ENCODE measurements around the gene FAM174A. TPM values are rescaled to one million over a fixed set of nuclear protein-coding genes. Genes with fewer than 3 reads are reported as not detected.

FAM174A gene
- total RNA-seq, 1 donor from 2014 or later = 9.0 TPM

DNA sequence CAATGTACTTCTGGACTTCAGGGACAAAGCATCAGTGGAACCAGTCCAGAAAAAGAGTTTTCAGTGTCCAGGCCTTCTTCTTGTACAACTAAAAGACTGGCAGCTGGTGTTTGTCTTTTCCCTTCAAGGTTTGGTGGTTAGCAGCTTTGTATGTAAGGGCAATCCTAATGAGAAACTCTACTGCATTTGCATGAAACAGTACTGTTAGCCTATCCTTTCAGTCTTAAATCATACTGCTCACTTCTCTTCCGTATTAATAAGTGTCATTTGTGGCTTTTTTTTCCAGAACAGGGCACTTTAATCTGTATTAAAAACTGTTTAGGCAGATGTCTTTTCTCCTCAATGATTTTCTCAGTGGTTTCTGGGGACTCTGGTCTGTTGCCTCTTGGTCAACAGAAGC, 48.9 kb downstream of the FAM174A start:
- TF ChIP-seq, protein P1, sequence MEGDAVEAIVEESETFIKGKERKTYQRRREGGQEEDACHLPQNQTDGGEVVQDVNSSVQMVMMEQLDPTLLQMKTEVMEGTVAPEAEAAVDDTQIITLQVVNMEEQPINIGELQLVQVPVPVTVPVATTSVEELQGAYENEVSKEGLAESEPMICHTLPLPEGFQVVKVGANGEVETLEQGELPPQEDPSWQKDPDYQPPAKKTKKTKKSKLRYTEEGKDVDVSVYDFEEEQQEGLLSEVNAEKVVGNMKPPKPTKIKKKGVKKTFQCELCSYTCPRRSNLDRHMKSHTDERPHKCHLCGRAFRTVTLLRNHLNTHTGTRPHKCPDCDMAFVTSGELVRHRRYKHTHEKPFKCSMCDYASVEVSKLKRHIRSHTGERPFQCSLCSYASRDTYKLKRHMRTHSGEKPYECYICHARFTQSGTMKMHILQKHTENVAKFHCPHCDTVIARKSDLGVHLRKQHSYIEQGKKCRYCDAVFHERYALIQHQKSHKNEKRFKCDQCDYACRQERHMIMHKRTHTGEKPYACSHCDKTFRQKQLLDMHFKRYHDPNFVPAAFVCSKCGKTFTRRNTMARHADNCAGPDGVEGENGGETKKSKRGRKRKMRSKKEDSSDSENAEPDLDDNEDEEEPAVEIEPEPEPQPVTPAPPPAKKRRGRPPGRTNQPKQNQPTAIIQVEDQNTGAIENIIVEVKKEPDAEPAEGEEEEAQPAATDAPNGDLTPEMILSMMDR (IDR thresholded peaks at IDR 0.05; ENCODE audit: unreplicated experiment) = no peak
- no peak for DNase-seq (ENCODE audit: low spot score)
- Mint-ChIP-seq H3K4me1 (ENCODE audit: unreplicated experiment) (no peaks in the 10 kb centered on the region), H3K36me3 (ENCODE audit: low read depth, unreplicated experiment) (peaks cover 7% of the 10 kb centered on the region), H3K4me3 (ENCODE audit: unreplicated experiment) (no peak overlapping the region), H3K9me3 (ENCODE audit: unreplicated experiment) (no peaks in the 10 kb centered on the region), H3K27ac (ENCODE audit: unreplicated experiment) (no peak overlapping the region), H3K27me3 (ENCODE audit: unreplicated experiment) (no peaks in the 10 kb centered on the region)

DNA sequence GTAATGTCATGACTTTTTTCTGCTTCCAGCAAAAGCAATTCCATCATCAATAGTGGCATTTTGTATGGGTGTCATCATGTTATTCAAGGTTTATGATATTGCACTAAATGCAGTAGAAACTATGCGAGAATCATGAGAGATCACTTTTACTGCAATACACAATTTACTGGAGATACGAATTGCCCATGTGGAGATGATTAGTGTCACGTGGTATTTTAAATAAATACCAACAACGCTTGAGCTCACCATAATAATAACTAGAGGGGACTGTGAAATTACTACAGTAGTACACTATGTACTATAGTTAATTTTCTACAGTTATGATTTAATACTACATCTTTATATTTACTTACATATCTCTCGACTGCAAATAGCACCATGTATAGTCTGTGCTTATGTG, 49.7 kb downstream of the FAM174A start:
- Mint-ChIP-seq H3K27me3 (ENCODE audit: unreplicated experiment) (no peaks in the 10 kb centered on the region), H3K36me3 (ENCODE audit: low read depth, unreplicated experiment) (peaks cover 7% of the 10 kb centered on the region), H3K27ac (ENCODE audit: unreplicated experiment) (no peak overlapping the region), H3K4me1 (ENCODE audit: unreplicated experiment) (no peaks in the 10 kb centered on the region), H3K9me3 (ENCODE audit: unreplicated experiment) (no peaks in the 10 kb centered on the region), H3K4me3 (ENCODE audit: unreplicated experiment) (no peak overlapping the region)
- no peak for DNase-seq (ENCODE audit: low spot score)
- TF ChIP-seq, protein P1 (IDR thresholded peaks at IDR 0.05; ENCODE audit: unreplicated experiment) = no peak

DNA sequence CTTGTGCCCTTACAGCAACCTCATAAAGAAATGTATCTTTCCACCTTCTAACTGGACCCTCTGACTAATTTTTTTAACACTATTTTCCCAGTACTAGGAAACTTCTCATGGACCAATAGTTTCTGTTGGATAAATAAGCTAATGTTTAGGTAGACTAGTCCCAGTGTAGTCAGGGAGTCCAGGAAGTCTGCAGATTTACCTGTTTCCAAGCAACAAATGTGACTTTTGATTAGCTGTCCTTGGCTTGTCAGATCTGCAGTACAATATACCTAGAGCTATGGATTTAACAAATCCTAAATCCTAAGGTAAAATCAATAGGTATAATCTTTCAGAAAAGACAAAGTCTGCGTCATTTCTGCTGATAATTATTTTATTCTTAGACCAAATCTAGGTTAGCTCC, 55.7 kb downstream of the FAM174A start:
- Mint-ChIP-seq H3K27ac (ENCODE audit: unreplicated experiment) (no peak overlapping the region), H3K27me3 (ENCODE audit: unreplicated experiment) (no peaks in the 10 kb centered on the region), H3K36me3 (ENCODE audit: low read depth, unreplicated experiment) (no peaks in the 10 kb centered on the region), H3K9me3 (ENCODE audit: unreplicated experiment) (no peaks in the 10 kb centered on the region), H3K4me3 (ENCODE audit: unreplicated experiment) (no peak overlapping the region), H3K4me1 (ENCODE audit: unreplicated experiment) (peaks cover 3% of the 10 kb centered on the region)
- no peak for DNase-seq (ENCODE audit: low spot score)
- TF ChIP-seq, protein P1 (IDR thresholded peaks at IDR 0.05; ENCODE audit: unreplicated experiment) = no peak

DNA sequence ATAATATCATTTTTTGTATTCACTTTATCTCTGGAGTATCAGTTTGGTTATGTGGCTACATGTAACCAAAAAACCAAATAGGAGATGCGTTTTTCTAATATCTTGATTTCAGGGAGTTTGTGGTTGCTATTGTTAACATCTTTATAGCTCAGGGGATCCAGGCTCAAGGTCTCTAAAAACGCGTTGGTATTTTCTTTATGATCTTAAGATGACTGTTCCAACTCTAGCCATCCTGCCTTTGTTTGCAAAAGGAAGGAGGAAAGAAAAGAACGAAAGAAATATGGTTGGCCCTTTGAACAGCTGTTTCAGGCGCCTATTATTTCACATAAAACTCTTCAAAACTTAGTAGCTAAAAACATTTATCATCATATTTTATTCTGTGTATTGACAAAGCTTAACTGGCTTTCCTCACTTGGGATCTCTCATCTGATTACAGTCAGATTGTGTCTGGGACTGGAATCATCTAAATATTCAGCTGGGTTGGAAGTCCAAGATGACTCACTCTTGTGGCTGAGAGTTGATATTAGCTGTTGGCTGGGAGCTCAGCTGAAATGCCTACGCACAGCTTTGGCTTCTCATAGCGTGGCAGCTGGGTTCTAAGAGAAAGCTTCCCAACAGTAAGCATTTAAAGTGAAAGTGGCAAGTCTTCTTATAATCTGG, 60.1 kb downstream of the FAM174A start:
- Mint-ChIP-seq H3K4me3 (ENCODE audit: unreplicated experiment) (no peak overlapping the region), H3K27me3 (ENCODE audit: unreplicated experiment) (no peaks in the 10 kb centered on the region), H3K27ac (ENCODE audit: unreplicated experiment) (no peak overlapping the region), H3K9me3 (ENCODE audit: unreplicated experiment) (no peaks in the 10 kb centered on the region), H3K36me3 (ENCODE audit: low read depth, unreplicated experiment) (no peaks in the 10 kb centered on the region), H3K4me1 (ENCODE audit: unreplicated experiment) (peaks cover 3% of the 10 kb centered on the region)
- DNase-seq (ENCODE audit: low spot score) = no peak
- TF ChIP-seq, protein P1 (IDR thresholded peaks at IDR 0.05; ENCODE audit: unreplicated experiment) = no peak

DNA sequence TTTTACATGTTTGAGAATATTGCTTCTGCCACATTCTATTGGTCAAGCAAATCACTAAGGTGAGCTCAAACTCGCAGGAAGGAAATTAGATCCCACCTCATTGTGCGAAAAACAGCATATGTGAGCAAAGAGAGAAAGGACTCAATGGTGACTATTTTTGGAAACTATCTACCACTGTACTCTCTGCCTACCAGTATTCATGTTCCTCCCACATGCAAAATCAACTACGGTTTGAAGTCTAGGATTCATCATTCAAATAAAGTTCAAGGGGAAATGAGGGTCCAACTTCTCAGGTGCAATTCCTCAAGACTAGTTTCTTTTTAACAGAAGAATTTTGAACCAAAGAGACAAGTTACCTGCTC, 60.6 kb downstream of the FAM174A start:
- no peak overlapping the region for H3K4me3 Mint-ChIP-seq (ENCODE audit: unreplicated experiment)
- TF ChIP-seq, protein P1 (IDR thresholded peaks at IDR 0.05; ENCODE audit: unreplicated experiment) = no peak
- H3K36me3 Mint-ChIP-seq (ENCODE audit: low read depth, unreplicated experiment) = no peaks in the 10 kb centered on the region
- no peak for DNase-seq (ENCODE audit: low spot score)
- H3K27me3 Mint-ChIP-seq (ENCODE audit: unreplicated experiment) = no peaks in the 10 kb centered on the region
- H3K9me3 Mint-ChIP-seq (ENCODE audit: unreplicated experiment) = no peaks in the 10 kb centered on the region
- H3K27ac Mint-ChIP-seq (ENCODE audit: unreplicated experiment) = no peak overlapping the region
- H3K4me1 Mint-ChIP-seq (ENCODE audit: unreplicated experiment) = peaks cover 3% of the 10 kb centered on the region
